Tibial nerve (tissue), 3 donors: ENCODE data around the gene NSD2.

ENCODE experiments used
- POLR2A ChIP-seq, 2 donors: fragments of 450-650 bp; IDR thresholded peaks; one replicate each; pipeline ENCODE4 v1.6.1; 2017; ENCODE audit warnings: antibody characterized with exemption in 2 of 2, mild to moderate bottlenecking in 2 of 2, moderate library complexity in 2 of 2
- TF ChIP-seq, protein P1 (sequence below), 5 experiments: fragments of 200-600 bp in 3 of 5; fragments of 450-650 bp in 2 of 5; sonication (generic) in 3 of 5; IDR thresholded peaks; one replicate each; pipeline ENCODE4 v1.5.1; 2016 to 2019; ENCODE audit warnings: antibody characterized with exemption in 5 of 5, mild to moderate bottlenecking in 3 of 5, moderate library complexity in 2 of 5

DNA sequence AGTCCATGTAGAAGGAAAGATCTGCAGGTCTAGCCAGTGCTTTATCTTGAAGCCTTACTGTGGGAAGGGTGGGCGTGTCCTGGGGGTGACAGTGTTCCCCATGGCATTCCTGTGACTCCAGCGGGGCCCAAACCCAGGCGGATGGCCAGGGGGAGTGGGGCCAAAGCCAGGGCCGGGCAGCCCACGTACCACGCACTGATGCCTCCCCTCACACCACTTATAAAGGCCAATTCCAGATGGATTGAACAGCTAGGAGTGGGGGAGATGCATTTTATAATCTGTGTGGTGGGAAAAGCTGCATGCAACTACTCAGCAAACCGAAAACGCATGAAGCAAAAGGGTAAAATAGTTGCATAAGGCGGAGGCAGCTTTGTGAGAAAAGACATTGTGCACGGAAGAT is 101.2 kb downstream of the NSD2 start:
- TF ChIP-seq, protein P1, sequence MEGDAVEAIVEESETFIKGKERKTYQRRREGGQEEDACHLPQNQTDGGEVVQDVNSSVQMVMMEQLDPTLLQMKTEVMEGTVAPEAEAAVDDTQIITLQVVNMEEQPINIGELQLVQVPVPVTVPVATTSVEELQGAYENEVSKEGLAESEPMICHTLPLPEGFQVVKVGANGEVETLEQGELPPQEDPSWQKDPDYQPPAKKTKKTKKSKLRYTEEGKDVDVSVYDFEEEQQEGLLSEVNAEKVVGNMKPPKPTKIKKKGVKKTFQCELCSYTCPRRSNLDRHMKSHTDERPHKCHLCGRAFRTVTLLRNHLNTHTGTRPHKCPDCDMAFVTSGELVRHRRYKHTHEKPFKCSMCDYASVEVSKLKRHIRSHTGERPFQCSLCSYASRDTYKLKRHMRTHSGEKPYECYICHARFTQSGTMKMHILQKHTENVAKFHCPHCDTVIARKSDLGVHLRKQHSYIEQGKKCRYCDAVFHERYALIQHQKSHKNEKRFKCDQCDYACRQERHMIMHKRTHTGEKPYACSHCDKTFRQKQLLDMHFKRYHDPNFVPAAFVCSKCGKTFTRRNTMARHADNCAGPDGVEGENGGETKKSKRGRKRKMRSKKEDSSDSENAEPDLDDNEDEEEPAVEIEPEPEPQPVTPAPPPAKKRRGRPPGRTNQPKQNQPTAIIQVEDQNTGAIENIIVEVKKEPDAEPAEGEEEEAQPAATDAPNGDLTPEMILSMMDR (IDR thresholded peaks at IDR 0.05), result no peak
- TF ChIP-seq POLR2A (IDR thresholded peaks at IDR 0.05), result no peak
